Heart left ventricle (tissue), 16 donors: ENCODE results near the gene TMOD3. TPM values are rescaled to one million over a fixed set of nuclear protein-coding genes. Genes with fewer than 3 reads are reported as not detected.

Experiments
- ATAC-seq, 4 donors: fragments of 200-7000 bp; cut with Tn5 transposase; one replicate each; pipeline ENCODE4 v1.9.1; 2020 to 2022; ENCODE audit warnings: moderate library complexity in 4 of 4, mild to moderate bottlenecking in 3 of 4, moderate number of reproducible peaks in 1 of 4
- DNase-seq, 5 donors: peaks; one replicate each; pipeline ENCODE4 v3.0.0-alpha.2; 2020
- H3K27ac ChIP-seq, 12 donors: fragments of 200-600 bp; sonication (generic) in 4 of 12; one replicate each; pipeline versions ENCODE4 v1.5.0 to v1.8.0; 2016 to 2022; ENCODE audit warnings: mild to moderate bottlenecking in 2 of 12
- H3K27me3 ChIP-seq, 9 donors: fragments of 200-600 bp; sonication (generic) in 2 of 9; one replicate each; pipeline versions ENCODE4 v1.5.1 to v1.8.0; 2016 to 2022; ENCODE audit warnings: mild to moderate bottlenecking in 3 of 9
- H3K36me3 ChIP-seq, 9 donors: fragments of 200-600 bp; sonication (generic) in 2 of 9; one replicate each; pipeline versions ENCODE4 v1.5.0 to v1.8.0; 2018 to 2022; ENCODE audit warnings: mild to moderate bottlenecking in 2 of 9
- H3K4me1 ChIP-seq, 12 donors: fragments of 200-600 bp; sonication (generic) in 4 of 12; one replicate each; pipeline versions ENCODE4 v1.5.0 to v1.8.0; 2016 to 2022; ENCODE audit warnings: mild to moderate bottlenecking in 3 of 12
- H3K4me3 ChIP-seq, 12 donors: fragments of 200-600 bp; sonication (generic) in 4 of 12; one replicate each; pipeline versions ENCODE4 v1.5.0 to v1.8.0; 2017 to 2022; ENCODE audit warnings: mild to moderate bottlenecking in 9 of 12, moderate library complexity in 4 of 12
- H3K9me3 ChIP-seq, 12 donors: fragments of 200-600 bp; sonication (generic) in 4 of 12; one replicate each; pipeline versions ENCODE4 v1.5.0 to v1.8.0; 2016 to 2022; ENCODE audit warnings: mild to moderate bottlenecking in 1 of 12
- CTCF ChIP-seq, 12 donors: fragments of 200-600 bp; sonication (generic) in 4 of 12; IDR thresholded peaks; one replicate each; pipeline versions ENCODE4 v1.5.0 to v1.8.0; 2018 to 2022; ENCODE audit warnings: antibody characterized with exemption in 12 of 12, mild to moderate bottlenecking in 5 of 12
- POLR2A ChIP-seq, 2 donors: fragments of 450-650 bp; IDR thresholded peaks; one replicate each; pipeline ENCODE4 v1.6.1; 2017; ENCODE audit warnings: antibody characterized with exemption in 2 of 2, mild to moderate bottlenecking in 2 of 2, moderate library complexity in 2 of 2
- WGBS, 4 donors: extraction: QIAGEN DNeasy Blood & Tissue Kit in 2 of 4; methylation state at CpG; one replicate each; pipeline versions ENCODE4 v1.1.5 to v1.1.7; 2013 to 2018; 5-methylcytosine and 5-hydroxymethylcytosine counted together
- intact Hi-C, 10 donors: fragments of 100-400 bp; cut with DNase I; formaldehyde crosslinking; loops; one replicate each; pipeline versions ENCODE4 v1.11.1 to v1.14.2; 2022
- polyA plus RNA-seq, 2 donors: library from polyadenylated mRNA; stranded (reverse); fragments of 200-250 nt; gene quantifications; one replicate each; pipeline ENCODE4 v1.2.3, GENCODE V29; 2013
- total RNA-seq, 9 donors: library from RNA; depleted of rRNA in 2 of 9; stranded (reverse); fragments of >200 nt in 2 of 9; fragmentation: NEBNext Ultra II Directional in 3 of 9; extraction: Animal tissue kit (Norgen Biotek cat#: 25700) in 3 of 9; gene quantifications; one replicate each; pipeline versions ENCODE4 v1.1.0 to v1.2.4, GENCODE V29; 2016 to 2023
- donor health status: ischemic (EF 13 %, LVEDD 7.1; RV severe dilation, severe dysfunction).
- donor health status: healthy with polysubstance abuse.
- donor health status: DM: no; HTN: yes; CAD: no.
- donor health status: DM: no; HTN: no; CAD: no.
- donor health status: ischemic (EF 25% LVEDD 6.9; RV normal size, moderate dysfunction).
- donor health status: ischemic (EF 25% LVEDD 5.7; RV mildly dilated, moderate dysfunction).
- donor health status: healthy.
- donor health status: DM: yes; HTN: yes; CAD: no.
- donor health status: ischemic (EF 35%, LVEDD 5.7; RV mildly dilated, moderate dysfunction).
- donor health status: nonischemic (EF 11% LVEDD 7.7; RV severe dilation, severe dysfunction).
- donor health status: DM: yes; HTN: yes; CAD: no.
- donor health status: PGD.
- donor health status: ischemic (EF 29% LVEDD 5.4; RV normal size, mild dysfunction).
- donor health status: nonischemic (EF 23%, LVEDD 6.1; RV moderate dilation, normal function).

The TMOD3 gene
- total and polyA plus RNA-seq, 11 donors = 6.3 to 36.5 (median 21.4) TPM

GRCh38 chr15:51802593-51802992 is 26.9 kb upstream of the TMOD3 start:
- DNase-seq (no peak), ATAC-seq (no peak)
- H3K27ac ChIP-seq = no peak overlapping the region
- intact Hi-C loops = no loop called here
- H3K27me3 ChIP-seq = no peaks in the 10 kb centered on the region
- WGBS, 4 donors = 95 to 97% (median 97%) methylated on average over 5 of the region's 5 CpGs
- H3K36me3 ChIP-seq = peaks cover 0 to 47% (median 19%) of the 10 kb centered on the region in 9 donors
- peaks cover 0 to 5% (median 0%) of the 10 kb centered on the region in 12 donors for H3K4me1 ChIP-seq
- H3K4me3 ChIP-seq = no peak overlapping the region
- H3K9me3 ChIP-seq = no peaks in the 10 kb centered on the region
- no peak for TF ChIP-seq CTCF (IDR thresholded peaks at IDR 0.05)
- no peak for TF ChIP-seq POLR2A (IDR thresholded peaks at IDR 0.05)

- H3K4me3 ChIP-seq = no peak overlapping the region
- peaks cover 0 to 5% (median 0%) of the 10 kb centered on the region in 12 donors for H3K4me1 ChIP-seq
These were observed 25.5 kb upstream of the TMOD3 start for GRCh38 chr15:51803965-51804364.

GRCh38 chr15:51806123-51806522 is 23.3 kb upstream of the TMOD3 start:
- H3K4me3 ChIP-seq = no peak overlapping the region
- 64 to 81% (median 76%) methylated on average over 2 of the region's 2 CpGs for WGBS, 4 donors
- H3K27me3 ChIP-seq = no peaks in the 10 kb centered on the region
- no peak for TF ChIP-seq POLR2A (IDR thresholded peaks at IDR 0.05)
- no peak for TF ChIP-seq CTCF (IDR thresholded peaks at IDR 0.05)
- peaks cover 0 to 60% (median 22%) of the 10 kb centered on the region in 9 donors for H3K36me3 ChIP-seq
- ATAC-seq = no peak
- intact Hi-C loops = no loop called here
- H3K4me1 ChIP-seq = peaks cover 0 to 5% (median 0%) of the 10 kb centered on the region in 12 donors
- H3K9me3 ChIP-seq = no peaks in the 10 kb centered on the region
- H3K27ac ChIP-seq = peak overlapping the region in 2 of 12 donors; percentile 24
- no peak for DNase-seq

More at GRCh38 chr15:51803965-51804364, 25.5 kb upstream of the TMOD3 start:
- no peak for DNase-seq
- Histone ChIP-seq H3K36me3 (peaks cover 0 to 49% (median 24%) of the 10 kb centered on the region in 9 donors), H3K27ac (no peak overlapping the region), H3K27me3 (no peaks in the 10 kb centered on the region), H3K9me3 (no peaks in the 10 kb centered on the region)
- WGBS, 4 donors = 91 to 99% (median 95%) methylated on average over 2 of the region's 2 CpGs
- ATAC-seq = no peak
- intact Hi-C loops = no loop called here
- TF ChIP-seq POLR2A (IDR thresholded peaks at IDR 0.05) (no peak), CTCF (IDR thresholded peaks at IDR 0.05) (no peak)

GRCh38 chr15:51809457-51809856 is 20.0 kb upstream of the TMOD3 start:
- Histone ChIP-seq H3K9me3 (no peaks in the 10 kb centered on the region), H3K4me1 (no peaks in the 10 kb centered on the region), H3K27ac (no peak overlapping the region), H3K4me3 (no peak overlapping the region), H3K27me3 (no peaks in the 10 kb centered on the region), H3K36me3 (peaks cover 0 to 58% (median 20%) of the 10 kb centered on the region in 9 donors)
- intact Hi-C loops = no loop called here
- DNase-seq (no peak), ATAC-seq (no peak)
- TF ChIP-seq CTCF (IDR thresholded peaks at IDR 0.05) (no peak), POLR2A (IDR thresholded peaks at IDR 0.05) (no peak)
- WGBS, 4 donors = 30 to 49% (median 31%) methylated on average over 1 of the region's 1 CpG
